Loucy (cell line): Measurements from ENCODE around the gene GAGE12J.
"Not testable (repeated sequence)": the region's sequence is repeated elsewhere in the genome, so short reads cannot be mapped to it uniquely, and the experiment has no call there.

Source experiments
- CTCF ChIP-seq: fragments of 200-600 bp; sonication (generic); conservative IDR thresholded peaks from 2 replicates; pipeline ENCODE4 v1.5.1; 2014; ENCODE audit warnings: mild to moderate bottlenecking, antibody characterized with exemption, low read length
- EZH2phosphoT487 ChIP-seq: fragments of 200-600 bp; IDR thresholded peaks from 2 replicates; pipeline ENCODE4 v1.6.1; 2018; ENCODE audit warnings: antibody characterized with exemption, mild to moderate bottlenecking, moderate library complexity, borderline replicate concordance

GRCh38 chrX:49307775-49308174 is 14.1 kb upstream of the GAGE12J start:
- not testable (repeated sequence) for TF ChIP-seq EZH2phosphoT487, CTCF
